ENCODE data around the gene MTA3. TPM values are rescaled to one million over a fixed set of nuclear protein-coding genes. Genes with fewer than 3 reads are reported as not detected.

The MTA3 gene
- total RNA-seq, 1 donor from 2014 or later, result 25.6 TPM

DNA sequence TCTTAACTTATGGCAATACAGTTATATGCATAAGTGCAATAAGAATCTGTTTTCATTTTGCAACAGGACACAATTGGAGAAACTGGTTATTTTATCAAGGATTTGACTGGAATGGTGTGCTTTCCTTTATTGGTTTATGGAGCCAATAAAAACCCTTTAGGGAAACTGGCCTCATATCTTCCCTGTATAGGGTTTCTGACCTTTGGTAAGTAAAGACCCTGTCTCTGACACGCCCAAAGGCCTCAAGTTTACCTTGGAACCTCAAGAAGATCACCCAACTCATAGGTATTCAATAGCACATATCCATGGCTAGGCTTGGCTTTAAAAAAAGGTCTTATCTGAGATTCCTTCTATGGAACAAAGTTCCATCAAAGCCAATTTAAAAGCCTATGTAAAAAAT, 212.7 kb downstream of the MTA3 start:
- intact Hi-C loops (cut with micrococcal nuclease), result no loop called here

DNA sequence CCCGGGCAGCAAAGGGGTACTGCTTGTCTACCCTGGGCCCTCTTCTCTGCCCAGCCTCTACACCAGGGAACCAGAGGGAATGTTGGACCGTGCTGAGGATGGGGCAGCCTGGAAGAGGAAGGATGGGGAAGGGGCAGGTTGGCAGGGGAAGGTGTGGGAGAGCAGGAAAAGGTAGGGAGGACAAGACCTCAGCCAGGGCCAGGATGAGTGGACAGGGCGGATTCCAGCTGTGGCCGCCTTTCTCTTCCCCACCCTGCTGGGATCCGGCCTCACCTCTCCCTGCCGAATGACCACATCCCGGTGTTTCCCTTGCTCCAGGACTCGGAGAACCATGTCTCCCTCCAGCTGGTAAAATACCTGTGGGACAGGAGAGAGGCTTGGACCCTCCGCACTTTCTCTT, 215.1 kb downstream of the MTA3 start:
- intact Hi-C loops (cut with micrococcal nuclease), result no loop called here

DNA sequence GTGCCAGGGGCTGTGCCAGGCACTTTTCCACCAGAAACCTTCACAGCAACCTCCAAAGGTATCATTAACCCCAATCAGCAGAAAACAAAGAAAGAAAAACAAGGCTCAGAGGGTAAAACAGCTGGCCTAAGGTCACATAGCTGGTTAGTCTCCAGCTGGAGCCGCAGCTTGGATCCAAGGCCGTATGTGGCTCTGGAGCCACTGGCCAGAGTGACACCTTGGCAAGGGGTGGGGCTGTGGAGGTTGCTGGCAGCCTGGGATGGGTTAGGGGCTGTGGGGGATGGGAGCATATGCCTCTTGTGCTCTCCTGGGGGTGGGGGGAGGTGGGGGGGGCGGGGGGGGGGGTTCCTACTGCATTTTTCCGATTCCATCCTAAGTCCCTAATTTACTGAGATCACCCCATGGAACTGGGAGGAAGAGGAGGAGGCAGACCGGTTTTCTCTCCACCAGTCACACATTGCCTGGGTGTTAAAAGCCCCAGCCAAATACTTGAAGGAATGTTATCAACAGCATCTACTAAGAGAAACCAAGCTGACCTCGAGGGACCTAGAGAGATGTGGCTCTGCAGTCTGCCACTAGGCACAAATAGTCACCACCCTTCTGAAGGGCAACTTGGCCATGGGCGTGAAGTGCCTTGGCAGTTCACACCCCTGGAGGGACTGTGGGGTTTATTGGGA, 215.9 kb downstream of the MTA3 start:
- intact Hi-C loops (cut with micrococcal nuclease), result no loop called here

- intact Hi-C loops (cut with micrococcal nuclease), result no loop called here
Measured at GRCh38 chr2:42786561-42787345, 218.3 kb downstream of the MTA3 start.

DNA sequence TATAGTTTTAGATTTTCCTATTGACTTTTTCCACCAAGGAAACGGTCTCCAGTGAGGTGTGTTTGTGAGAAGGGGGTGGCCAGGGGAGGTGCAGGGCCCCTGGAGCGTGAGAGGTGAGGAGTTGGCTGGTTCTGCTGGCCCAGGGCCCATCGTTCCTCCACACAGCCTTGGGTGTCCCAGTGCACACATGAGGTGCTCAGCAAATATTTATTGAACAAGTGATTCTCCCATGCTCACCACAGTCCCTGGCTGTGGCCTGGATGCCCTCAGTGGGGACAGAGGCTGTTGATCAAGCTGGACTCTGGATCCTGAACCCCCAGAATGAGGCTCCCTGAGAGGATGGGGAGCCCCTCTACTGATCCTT, 219.0 kb downstream of the MTA3 start:
- intact Hi-C loops (cut with micrococcal nuclease), result no loop called here

DNA sequence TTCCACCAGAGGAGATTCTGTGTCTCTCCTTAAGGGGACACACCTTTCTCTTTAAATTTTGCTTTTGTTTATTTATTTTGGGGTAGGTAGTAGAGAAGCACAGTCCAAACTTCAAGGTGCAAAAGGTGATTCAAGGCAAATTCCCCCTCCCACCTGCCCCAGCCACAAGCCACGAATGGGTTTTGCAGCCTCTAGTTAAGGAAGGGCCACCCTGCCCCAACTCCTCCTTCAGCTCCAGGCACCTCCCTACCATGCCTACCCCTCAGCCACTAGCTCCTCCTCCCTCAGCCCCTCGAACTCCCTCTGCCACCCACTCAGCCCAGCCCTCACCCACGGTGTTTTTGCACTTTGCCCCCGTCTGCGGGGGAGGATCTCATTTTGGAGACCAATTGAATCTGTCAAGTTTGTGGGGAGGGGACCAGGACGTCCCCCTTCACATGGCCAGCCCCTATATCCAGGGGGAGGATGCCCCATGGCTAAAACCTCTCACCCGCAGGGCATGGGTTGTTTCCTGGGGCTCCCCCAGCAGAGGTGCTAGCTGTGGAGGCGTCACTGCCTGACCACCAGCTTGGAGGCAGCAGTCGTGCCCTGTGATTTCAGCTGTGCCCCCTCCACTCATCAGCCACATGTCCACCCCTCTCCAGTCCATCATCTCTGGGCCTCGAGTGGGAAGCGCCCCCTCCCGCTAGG, 219.5 kb downstream of the MTA3 start:
- intact Hi-C loops (cut with micrococcal nuclease), result no loop called here

DNA sequence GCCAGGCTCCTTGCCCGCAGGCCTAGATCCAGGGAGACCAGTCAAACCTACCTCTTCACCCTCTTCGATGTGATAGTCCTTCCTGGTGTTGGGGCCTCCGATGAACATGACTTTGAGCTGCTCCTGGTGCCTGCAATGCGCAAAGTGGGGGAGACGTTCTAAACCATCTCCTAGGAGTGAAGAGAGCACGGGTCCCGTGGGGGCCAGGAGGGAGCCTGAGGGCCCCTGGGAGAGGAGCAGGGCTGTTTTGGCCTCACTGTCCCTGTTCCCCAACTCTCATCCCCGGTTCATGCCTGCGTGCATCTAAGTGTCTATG, 220.0 kb downstream of the MTA3 start:
- intact Hi-C loops (cut with micrococcal nuclease), result no loop called here

GRCh38 chr2:42788882-42789281, 220.4 kb downstream of the MTA3 start:
- intact Hi-C loops (cut with micrococcal nuclease), result no loop called here

DNA sequence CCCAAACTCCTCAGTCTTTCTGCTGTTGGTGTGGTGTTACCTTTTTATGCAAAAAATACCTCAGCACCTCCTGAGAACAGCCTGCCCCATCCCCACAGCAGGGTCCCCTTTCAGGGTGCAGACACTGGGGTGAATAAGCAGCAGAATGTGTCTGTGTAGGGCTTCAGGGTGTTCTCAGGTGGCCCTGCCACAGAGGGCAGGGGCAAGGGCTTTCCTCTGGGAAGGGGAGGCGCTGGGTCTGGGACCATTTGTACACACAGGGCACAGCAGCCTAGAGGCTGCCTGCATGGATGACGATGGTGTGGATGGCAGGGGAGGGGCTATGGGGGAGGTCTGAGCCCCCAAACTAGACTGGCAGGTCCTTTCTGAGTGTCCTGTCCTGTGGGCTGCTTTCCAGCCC, 221.3 kb downstream of the MTA3 start:
- intact Hi-C loops (cut with micrococcal nuclease), result no loop called here

DNA sequence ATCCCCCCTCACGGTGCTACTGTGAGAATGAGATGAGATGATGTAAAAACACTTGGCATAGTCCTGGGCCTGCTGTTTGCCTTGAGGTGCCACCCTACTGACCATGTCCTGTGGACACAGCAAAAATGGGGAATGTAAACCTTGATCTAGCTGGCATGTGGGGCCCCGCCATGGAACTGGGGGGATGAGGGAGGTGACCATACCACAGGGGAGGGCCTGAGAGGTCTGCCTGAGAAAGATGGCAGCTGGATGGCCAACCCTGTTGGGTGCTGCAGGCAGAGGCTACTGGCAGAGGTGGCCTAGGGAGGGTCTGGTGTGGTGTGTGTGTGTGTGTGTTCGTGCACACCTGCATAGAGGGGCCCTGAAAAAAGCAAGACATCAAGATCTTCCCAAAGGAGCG, 223.2 kb downstream of the MTA3 start:
- intact Hi-C loops (cut with micrococcal nuclease), result no loop called here

DNA sequence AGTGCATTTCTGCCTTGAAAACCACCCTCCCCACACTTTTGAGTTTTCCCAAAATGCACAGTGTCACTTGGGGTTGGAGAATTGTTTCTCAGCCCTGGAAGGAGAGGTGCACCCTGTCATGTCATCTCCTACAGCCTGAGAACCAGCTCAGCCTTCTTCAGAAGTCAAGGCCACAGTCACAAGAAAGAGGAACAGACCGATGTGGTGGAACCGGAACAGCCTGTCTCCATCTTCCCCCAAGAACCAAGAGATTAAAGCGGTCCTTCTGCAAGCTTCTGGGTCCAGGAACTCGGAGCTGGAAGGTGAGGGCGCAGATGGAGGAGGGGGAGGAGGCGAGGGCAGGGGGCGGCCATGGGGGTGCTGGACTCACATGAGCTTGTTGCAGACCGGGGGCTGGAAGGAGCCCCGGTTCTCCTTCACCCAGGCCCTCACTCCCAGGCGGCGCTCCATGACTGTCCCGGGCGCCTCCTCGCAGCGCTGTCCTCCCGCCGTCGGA, 223.7 kb downstream of the MTA3 start:
- intact Hi-C loops (cut with micrococcal nuclease), result no loop called here

GRCh38 chr2:42792583-42793333, 224.3 kb downstream of the MTA3 start, which contains the start of gene HAAO:
Gene HAAO, minus strand, starts transcription at chr2:42792583. Its CDS starts 47 bp downstream, at chr2:42792536.
- intact Hi-C loops (cut with micrococcal nuclease), result no loop called here

GRCh38 chr2:42793334-42794270, 225.2 kb downstream of the MTA3 start:
- intact Hi-C loops (cut with micrococcal nuclease), result no loop called here

DNA sequence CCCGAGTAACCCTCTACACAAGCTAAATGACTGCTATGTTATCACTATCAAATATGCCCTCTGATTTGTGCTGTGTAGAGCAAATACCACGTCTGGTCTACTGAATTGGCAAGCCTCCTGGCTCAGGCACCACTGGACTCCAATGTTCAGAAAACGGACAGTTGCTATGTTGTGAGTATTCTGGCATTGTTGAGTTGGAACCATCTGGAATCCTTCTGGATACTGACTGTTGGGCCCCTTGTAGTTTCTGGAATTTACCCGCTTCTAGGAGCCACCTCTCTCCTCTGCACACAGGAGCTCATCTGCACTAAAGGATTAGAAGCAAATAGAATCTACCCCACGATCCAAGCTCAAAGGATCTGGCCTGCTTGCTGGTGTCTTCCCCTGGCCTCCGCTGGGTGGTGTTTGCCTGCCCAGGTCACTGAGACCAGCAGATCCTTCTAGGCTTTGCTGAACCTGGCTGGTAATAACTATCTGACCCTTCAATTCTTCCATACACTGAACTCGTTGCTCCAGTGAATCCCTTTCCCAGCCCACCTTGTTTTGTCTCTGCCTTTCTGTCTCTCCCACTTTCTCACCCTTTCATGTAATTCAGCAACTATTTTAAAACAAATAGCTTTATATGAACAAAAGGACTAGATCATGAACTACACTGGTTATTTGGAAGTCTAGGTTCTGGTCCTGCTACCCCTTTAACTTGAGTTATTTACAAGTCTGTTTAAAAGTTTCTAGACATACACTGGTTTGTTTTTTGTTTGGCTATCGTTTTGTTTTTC, 226.0 kb downstream of the MTA3 start:
- intact Hi-C loops (cut with micrococcal nuclease), result no loop called here

- intact Hi-C loops (cut with micrococcal nuclease), result no loop called here
Measured at GRCh38 chr2:42795275-42795674, 226.8 kb downstream of the MTA3 start.

DNA sequence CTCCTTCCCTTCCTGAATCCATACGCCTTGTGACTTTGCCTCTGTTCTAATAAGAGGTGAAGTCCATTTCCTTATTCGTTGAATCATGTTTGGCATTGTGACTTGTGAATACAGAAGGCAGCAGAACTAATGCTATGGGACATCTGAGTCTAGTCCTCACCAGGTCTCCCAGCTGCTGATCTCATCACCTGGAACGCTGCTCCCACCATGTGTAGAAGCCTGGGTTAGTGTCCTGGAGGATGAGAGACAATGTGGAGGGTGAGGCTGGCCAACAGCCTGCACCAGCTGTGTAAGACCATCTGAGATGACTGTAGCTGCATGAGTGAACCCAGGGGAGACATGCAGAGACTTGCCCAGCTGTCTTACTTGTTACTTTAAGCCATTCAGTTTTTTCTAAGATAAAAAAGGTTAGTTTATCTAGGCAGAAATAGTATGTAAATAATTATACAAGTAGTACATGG, 227.4 kb downstream of the MTA3 start:
- intact Hi-C loops (cut with micrococcal nuclease), result no loop called here

DNA sequence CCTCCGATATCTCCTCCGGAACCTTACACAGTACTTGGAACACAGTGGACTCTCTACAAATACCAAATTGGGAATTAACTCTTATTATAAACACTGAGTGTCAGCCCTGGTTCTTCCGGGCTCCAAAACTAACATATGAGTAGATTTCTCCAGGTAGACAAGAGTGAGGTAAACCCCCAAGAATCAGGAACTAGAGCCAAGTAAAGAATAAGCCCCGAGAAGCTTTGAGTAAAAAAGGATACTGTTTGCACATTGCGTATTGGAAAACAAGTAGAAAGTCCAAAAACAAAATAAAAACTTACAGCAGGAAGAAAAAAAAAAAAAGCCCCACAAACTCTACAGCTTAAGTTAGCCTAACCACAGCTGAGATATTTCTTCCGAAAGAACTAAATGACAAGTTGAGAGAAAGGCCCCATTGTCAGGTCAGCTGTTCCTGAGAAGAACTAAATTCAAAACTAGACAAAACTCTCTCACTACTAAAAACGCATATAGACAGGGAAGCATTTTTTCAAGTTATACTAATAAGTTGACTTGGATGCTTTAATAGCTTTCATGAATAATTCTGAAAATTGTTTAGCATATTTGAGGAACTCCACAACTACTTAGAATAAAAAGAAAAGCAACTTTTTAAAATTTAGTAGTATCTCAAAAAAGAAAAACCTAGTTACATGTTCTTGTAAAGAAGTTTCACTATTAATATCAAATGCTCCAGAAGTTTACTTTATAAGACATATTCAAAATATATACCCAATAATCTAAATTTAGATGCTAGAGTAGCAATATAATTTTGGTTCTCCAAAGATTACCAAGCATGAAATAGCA, 228.2 kb downstream of the MTA3 start:
- intact Hi-C loops (cut with micrococcal nuclease), result no loop called here

DNA sequence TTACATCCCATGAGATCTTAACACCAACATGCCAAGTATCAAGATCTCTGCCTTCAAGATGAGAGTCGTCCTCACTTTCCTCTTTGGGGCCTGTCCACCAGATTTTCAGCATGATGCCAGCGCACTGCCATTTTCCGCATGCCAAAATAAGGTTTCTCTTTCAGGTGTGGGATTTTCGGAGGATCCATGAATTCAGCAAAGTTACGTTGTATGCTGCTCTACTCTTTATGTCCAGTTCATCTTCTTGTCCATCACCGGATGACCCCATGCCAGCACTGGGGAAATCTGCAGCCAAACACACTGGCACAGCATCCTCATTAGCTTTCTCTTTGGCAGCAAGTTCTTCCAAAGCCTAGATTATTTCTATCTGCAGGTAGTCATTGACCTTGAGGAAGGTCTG, 228.8 kb downstream of the MTA3 start:
- intact Hi-C loops (cut with micrococcal nuclease), result no loop called here

GRCh38 chr2:42799881-42800280, 231.4 kb downstream of the MTA3 start:
- intact Hi-C loops (cut with micrococcal nuclease), result no loop called here
